HG02852 (cell line): ENCODE data around the gene UBE2E3.
"Not testable (repeated sequence)": the region's sequence is repeated elsewhere in the genome, so short reads cannot be mapped to it uniquely, and the experiment has no call there.

ENCODE experiments used
- ATAC-seq: cut with Tn5 transposase; IDR thresholded peaks from one replicate; pipeline ENCODE4 v1.9.1; 2021; ENCODE audit warnings: mild to moderate bottlenecking, moderate library complexity; ENCODE audit not compliant: unreplicated experiment

The UBE2E3 gene

DNA sequence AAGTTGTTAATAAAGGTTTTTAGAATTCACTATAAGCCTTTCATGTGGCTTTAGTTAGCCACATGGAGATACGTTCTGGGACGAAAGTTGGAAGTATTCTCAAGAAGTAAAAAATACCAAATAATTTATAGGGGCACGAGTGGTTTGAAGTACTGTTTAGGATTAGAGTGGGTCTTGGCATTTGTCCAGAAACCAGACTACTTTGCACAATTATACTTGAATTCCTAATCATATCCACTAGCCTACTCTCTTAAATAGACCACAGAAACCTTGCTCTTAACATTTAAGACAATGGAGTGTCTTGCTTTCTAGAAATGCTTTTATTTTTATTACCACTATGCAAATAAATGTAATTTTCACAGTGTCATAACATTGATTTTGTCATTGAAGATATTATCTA lies 44.6 kb downstream of the UBE2E3 start:
- ATAC-seq, result no peak

GRCh38 chr2:181036445-181036844 lies 56.0 kb downstream of the UBE2E3 start:
- no peak for ATAC-seq

- no peak for ATAC-seq
Measured at GRCh38 chr2:181036848-181037603, 56.6 kb downstream of the UBE2E3 start.

DNA sequence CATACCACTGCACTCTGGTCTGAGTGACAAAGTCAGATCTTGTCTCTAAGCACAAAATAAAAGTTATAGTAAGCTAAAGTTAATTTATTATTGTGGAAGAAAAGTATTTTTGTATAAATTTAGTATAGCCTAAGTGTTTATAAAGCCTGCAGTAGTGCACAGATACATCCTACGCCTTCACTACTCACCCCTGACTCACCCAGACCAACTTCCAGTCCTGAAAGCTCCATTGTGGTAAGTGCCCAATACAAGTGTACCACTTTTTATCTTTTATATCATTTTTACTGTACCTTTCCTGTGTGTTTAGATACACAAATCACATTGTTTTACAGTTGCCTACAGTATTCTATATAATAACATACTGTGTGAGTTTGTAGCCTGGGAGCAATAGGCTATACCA lies 57.5 kb downstream of the UBE2E3 start:
- ATAC-seq, result no peak

GRCh38 chr2:181038796-181039195 lies 58.4 kb downstream of the UBE2E3 start:
- ATAC-seq, result no peak

- not testable (repeated sequence) for ATAC-seq
Measured at GRCh38 chr2:181040839-181041238, 60.4 kb downstream of the UBE2E3 start.

DNA sequence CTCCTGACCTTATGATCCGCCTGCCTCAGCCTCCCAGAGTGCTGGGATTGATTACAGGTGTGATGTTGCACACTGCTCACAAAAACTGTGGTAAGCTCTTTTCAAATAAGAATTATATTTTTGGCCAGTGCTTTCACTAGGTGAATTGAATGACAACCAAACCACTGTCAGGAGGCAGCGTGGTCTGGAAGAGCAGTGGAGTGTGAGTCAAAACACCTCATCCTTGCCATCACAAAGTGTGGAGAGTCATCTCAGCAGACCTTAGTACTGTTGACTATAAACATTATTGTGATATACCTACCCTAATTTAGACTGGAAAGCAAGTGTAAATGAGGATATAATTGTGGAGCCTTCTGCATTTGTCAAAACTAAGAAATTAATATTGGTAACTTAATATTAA lies 61.3 kb downstream of the UBE2E3 start:
- ATAC-seq, result peak; percentile 46

DNA sequence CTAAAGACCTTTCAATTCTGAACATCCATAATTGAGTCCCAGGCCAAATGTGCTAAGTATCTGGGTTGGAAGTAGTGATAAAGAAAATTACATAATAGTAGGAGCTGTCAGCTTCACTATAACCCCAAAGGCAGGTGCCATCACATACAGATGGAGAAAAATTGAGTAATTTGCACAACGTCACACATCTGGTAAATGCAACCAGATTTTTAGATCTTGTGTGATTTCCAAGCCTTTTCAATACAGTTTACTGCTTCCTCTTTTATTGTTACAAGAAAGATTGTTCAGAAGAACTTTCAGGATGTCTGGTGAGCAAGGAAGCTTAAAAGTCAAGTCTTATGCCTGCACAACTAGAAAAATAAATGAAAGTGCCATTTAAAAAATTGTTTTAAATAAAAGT lies 62.3 kb downstream of the UBE2E3 start:
- ATAC-seq, result no peak

GRCh38 chr2:181046833-181047232 lies 66.4 kb downstream of the UBE2E3 start:
- ATAC-seq, result no peak

DNA sequence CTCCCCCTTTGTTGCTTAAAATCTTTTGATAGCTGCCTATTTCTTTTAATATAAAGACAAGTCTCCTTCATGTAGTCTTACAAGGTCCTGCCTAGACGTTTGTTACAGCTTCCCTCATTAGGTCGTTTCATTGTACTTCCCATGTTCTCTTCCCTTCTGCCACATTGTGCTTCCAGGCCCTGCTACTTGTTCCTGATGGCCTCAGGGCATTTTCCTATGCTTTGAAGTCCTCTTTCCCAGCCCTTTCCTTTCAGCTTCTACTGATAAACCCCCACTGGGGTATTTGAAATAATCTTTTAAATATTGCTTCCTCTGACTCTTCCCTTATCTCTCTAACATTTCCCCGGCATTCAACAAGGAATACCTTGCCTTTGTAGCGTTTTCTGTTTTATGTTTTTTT lies 67.4 kb downstream of the UBE2E3 start:
- no peak for ATAC-seq

GRCh38 chr2:181051861-181052522 lies 71.6 kb downstream of the UBE2E3 start:
- peak; percentile 28 for ATAC-seq

DNA sequence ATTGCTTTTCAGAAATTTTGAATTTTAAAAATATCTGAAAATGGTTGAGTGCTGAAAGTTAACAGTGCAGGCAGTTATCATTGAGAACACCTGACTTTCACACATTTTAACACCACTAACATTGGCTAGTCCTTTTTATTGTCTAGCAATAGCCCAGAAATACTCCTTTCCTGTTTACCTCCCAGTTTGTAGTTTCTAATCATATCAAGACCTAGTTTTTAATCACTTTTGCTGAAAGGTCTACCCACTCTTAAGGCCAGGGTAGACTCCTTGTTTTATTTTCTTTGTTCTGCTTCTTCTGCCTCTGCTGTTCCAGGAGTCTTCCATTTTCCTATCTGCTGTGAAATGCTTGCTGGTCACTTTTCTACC lies 72.1 kb downstream of the UBE2E3 start:
- peak; percentile 74 for ATAC-seq

DNA sequence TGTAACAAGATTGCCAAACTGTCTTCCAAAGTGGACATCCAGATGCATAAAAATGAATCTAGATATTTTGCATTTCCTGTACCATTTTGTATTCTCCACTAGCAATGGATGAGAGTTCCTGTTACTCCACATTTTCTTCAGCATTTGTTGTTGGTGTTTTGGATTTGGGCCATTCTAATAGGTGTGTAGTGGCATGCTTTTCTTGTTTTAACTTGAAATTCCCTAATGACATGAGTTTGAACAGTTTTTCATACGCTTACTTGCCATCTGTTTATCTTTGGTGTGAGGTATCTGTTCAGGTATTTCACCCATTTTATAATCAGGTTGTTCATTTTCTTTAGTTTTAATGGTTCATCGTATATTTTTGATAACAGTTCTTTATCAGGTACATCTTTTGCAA lies 73.9 kb downstream of the UBE2E3 start:
- ATAC-seq, result no peak

GRCh38 chr2:181054843-181055242 lies 74.4 kb downstream of the UBE2E3 start:
- ATAC-seq, result no peak

DNA sequence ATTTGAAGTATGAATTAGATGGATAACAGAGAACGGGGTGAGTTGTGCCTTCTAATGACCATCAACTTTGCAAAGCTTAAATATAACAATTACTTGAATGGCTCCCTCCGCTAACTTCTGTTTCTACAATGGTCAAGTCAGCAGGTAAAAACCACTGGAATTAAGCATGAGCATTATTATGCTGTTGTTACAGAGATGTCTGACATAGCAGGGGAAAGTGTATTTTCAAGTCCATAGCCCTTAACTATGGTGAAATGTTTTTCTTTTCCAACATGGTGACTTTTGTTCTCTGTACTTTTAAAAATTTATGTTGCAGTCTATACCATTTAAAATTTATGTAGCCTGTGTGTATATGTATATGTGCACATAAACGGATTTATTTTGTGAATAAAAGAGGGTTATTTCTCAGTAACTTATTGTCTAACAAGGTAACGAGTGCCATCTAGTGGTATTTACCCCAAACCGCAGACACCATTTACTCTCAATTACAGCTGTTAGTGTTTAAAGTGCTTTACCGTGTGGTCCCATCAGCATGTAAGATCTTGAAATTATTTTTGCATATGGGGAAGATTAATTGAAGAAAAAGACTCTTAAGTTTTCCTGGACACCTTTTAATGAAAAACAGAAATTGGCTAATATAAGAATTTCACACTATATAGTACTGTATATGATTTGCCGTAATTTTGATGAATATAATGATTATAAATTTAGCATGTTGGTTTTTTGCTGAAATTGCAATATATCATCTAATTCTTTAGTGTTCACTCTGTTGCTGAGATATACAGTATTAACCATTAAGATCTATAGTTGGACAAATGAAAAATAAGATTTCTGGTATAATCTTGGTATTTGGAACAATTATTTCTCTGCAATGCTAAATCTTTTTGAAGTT lies 78.2 kb downstream of the UBE2E3 start:
- no peak for ATAC-seq

- no peak for ATAC-seq
Measured at GRCh38 chr2:181063696-181064095, 83.3 kb downstream of the UBE2E3 start.

DNA sequence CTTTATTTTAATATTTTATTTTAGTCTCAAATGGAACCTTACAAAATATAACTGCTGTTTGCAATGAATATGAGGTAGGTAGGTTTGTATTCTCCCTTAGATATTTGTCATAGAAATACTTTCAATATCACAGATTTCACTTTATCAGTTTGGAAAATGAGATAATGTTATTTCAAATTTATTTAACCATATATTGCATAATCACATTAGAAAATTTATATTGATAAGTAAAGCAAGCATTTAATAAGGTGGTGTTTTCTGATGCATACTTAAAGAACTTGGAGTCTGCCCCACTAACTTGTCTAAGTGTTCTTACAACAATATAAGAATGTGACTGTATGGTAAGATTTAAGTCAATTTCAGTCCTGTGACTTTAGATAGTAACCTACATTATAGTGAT lies 85.1 kb downstream of the UBE2E3 start:
- no peak for ATAC-seq

- ATAC-seq, result no peak
Measured at GRCh38 chr2:181066333-181066732, 85.9 kb downstream of the UBE2E3 start.

DNA sequence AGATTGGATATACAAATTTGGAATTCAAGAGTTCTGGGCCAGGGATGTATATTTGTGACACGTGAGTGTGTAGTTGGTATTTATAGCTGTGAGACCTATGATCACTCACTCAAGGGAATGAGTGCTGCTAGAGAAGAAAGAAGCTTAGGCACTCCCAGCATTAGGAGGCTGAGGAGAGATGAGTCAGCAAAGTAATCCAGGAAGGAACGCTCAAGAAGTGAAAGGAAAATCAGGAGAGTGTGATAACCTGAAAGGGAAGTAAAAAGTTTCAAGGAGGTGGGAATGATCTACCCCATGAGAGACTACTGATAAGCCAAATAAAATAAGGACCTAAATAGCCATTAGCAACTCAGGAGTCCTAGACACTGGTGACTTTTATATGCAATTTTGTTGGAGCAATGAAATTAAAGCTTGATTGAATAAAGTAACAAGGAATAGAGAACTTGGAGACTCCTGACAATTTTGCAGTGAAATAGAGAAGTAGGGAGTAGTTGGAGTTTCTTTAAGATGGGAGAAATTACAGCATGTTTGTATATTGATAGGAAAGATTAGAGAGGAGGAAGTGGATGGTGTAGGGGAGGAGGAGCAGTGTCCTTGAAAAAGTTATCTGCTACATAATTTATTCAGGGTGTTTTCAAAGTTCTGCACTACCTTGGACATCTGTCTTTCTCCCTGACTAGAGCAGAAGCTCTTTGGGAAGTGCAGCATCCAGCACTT lies 89.9 kb downstream of the UBE2E3 start:
- no peak for ATAC-seq

DNA sequence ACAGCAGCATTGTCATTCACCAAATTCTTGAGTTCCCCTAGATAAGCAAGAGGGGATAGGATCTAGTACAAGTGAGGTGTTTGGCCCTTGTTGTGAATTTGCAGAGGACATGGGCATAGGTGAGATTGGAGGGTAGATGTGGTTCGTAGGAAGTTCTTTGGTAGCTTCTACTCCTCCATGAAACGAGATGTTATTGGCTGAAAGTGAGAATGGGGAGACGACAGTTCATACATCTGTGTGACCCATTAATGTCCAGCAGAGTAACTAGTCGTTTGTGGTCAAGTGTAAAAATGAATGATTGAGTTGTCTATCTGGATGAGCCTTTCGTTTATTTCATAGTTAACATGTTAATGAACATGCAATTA lies 90.4 kb downstream of the UBE2E3 start:
- ATAC-seq, result no peak
